HL-60 (cell line): ENCODE results near the gene DBP.

ENCODE experiments used
- GABPA ChIP-seq: IDR thresholded peaks from 2 replicates; pipeline ENCODE4 v1.6.1; 2012; ENCODE audit warnings: low read depth
- POLR2AphosphoS5 ChIP-seq: IDR thresholded peaks from 2 replicates; pipeline ENCODE4 v1.6.1; 2012; ENCODE audit warnings: low read depth
- REST ChIP-seq: IDR thresholded peaks from 2 replicates; pipeline ENCODE4 v1.6.1; 2012; ENCODE audit warnings: low read depth; ENCODE audit not compliant: insufficient replicate concordance
- SPI1 ChIP-seq: IDR thresholded peaks from 2 replicates; pipeline ENCODE4 v1.6.1; 2012; ENCODE audit warnings: low read depth, mild to moderate bottlenecking, borderline replicate concordance
- TF ChIP-seq, protein P1 (sequence below): IDR thresholded peaks from one replicate; pipeline ENCODE4 v1.5.1; 2011; ENCODE audit warnings: low read length, control low read depth, inconsistent platforms; ENCODE audit not compliant: insufficient read depth

DNA sequence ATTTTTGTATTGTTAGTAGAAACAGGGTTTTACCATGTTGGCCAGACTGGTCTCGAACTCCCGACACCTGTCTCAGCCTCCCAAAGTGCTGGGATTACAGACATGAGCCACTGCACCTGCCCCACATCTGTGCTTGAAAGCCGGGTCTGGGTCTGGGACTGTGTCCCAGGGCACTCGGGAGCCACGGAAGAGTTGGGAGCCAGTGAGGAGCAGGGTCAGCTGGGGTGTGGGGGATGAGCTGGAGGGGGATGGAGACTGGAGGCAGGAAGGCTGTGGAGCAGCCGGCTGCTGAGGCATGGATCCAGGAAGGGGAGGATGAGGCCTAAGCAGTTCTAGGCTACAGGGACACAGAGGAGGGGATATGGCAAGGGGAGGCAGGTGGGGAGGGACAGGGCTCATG lies 41.3 kb downstream of the DBP start:
- TF ChIP-seq, protein P1, sequence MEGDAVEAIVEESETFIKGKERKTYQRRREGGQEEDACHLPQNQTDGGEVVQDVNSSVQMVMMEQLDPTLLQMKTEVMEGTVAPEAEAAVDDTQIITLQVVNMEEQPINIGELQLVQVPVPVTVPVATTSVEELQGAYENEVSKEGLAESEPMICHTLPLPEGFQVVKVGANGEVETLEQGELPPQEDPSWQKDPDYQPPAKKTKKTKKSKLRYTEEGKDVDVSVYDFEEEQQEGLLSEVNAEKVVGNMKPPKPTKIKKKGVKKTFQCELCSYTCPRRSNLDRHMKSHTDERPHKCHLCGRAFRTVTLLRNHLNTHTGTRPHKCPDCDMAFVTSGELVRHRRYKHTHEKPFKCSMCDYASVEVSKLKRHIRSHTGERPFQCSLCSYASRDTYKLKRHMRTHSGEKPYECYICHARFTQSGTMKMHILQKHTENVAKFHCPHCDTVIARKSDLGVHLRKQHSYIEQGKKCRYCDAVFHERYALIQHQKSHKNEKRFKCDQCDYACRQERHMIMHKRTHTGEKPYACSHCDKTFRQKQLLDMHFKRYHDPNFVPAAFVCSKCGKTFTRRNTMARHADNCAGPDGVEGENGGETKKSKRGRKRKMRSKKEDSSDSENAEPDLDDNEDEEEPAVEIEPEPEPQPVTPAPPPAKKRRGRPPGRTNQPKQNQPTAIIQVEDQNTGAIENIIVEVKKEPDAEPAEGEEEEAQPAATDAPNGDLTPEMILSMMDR, result no peak
- TF ChIP-seq GABPA (no peak), REST (no peak), POLR2AphosphoS5 (no peak), SPI1 (no peak)
